T-helper 2 cell treated with Interferon-gamma antibody and Interleukin-4, amounts not matched to agents 5 μg/mL and 100 μg/mL, for 36 hours (primary cell): ENCODE data around the gene IGFLR1.
"Not testable (repeated sequence)": the region's sequence is repeated elsewhere in the genome, so short reads cannot be mapped to it uniquely, and the experiment has no call there.

Experiments used
- DNase-seq: peaks from one replicate; pipeline ENCODE4 v3.0.0; 2021; ENCODE audit warnings: low spot score
- H3K27ac Mint-ChIP-seq: one replicate; pipeline ENCODE4 v1.8.0; 2021; ENCODE audit warnings: mild to moderate bottlenecking, mixed read lengths
- H3K27me3 Mint-ChIP-seq: one replicate; pipeline ENCODE4 v1.8.0; 2021; ENCODE audit warnings: low read depth, mixed read lengths
- H3K36me3 Mint-ChIP-seq: one replicate; pipeline ENCODE4 v1.8.0; 2021; ENCODE audit warnings: low read depth, mixed read lengths
- H3K4me1 Mint-ChIP-seq: one replicate; pipeline ENCODE4 v1.8.0; 2021; ENCODE audit warnings: low read depth, mixed read lengths
- H3K4me3 Mint-ChIP-seq: one replicate; pipeline ENCODE4 v1.8.0; 2022; ENCODE audit warnings: mild to moderate bottlenecking, moderate library complexity, mixed read lengths
- H3K9me3 Mint-ChIP-seq: one replicate; pipeline ENCODE4 v1.8.0; 2021; ENCODE audit warnings: mixed read lengths

IGFLR1 gene

DNA sequence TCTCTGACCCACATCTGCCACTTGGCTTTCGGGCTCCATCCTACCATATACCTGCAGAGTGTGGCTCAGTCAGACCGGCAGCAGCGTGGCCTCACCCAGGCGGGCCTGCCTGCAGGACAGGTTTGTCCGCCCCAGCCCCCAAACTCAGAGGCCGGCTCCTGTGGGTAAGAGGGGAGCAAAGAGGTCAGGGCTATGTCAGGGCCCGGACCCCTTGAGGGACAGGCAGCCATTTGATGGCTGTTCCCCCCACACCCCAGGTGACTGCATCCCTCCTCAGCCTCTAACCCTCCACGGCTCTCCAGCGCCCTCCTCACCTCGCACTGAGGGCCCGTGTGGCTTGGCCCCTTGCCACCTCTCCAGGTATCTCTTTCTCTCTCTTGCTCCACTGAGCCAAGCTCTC is 50.2 kb downstream of the IGFLR1 start:
- no peaks in the 10 kb centered on the region for H3K9me3 Mint-ChIP-seq
- H3K36me3 Mint-ChIP-seq: no peaks in the 10 kb centered on the region

GRCh38 chr19:35691106-35691505 is 51.1 kb downstream of the IGFLR1 start:
- H3K36me3 Mint-ChIP-seq, H3K27ac Mint-ChIP-seq, H3K27me3 Mint-ChIP-seq, H3K9me3 Mint-ChIP-seq, DNase-seq, H3K4me1 Mint-ChIP-seq, H3K4me3 Mint-ChIP-seq: not testable (repeated sequence)

More for the DNA sequence above, 50.2 kb downstream of the IGFLR1 start:
- H3K27me3 Mint-ChIP-seq: no peaks in the 10 kb centered on the region
- H3K4me3 Mint-ChIP-seq: no peak overlapping the region
- peaks cover 8% of the 10 kb centered on the region for H3K4me1 Mint-ChIP-seq
- no peak overlapping the region for H3K27ac Mint-ChIP-seq
- DNase-seq: no peak

DNA sequence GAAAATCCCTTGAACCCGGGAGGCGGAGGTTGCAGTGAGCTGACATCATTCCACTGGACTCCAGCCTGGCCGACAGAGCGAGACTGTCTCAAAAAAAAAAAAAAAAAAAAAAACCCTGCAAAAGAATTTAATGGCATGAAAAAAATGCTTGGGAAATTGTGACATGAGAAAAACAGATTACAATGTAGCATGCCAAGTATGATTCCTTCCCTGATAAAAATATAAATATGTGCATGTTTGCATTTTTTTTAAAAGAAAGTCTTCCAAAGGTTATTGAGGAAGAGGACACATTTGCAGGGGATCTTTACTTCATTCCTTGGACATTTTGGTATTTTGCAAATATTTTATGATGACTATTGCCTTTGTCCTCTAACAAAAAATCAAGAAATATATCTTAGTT is 52.4 kb downstream of the IGFLR1 start:
- DNase-seq: no peak
- Mint-ChIP-seq H3K27me3 (no peaks in the 10 kb centered on the region), H3K36me3 (no peaks in the 10 kb centered on the region), H3K9me3 (no peaks in the 10 kb centered on the region), H3K4me1 (peaks cover 8% of the 10 kb centered on the region), H3K27ac (no peak overlapping the region), H3K4me3 (no peak overlapping the region)
